HG02678 (cell line): Measurements from ENCODE around the gene LYST.
"Not testable (repeated sequence)": the region's sequence is repeated elsewhere in the genome, so short reads cannot be mapped to it uniquely, and the experiment has no call there.

Experiments used
- ATAC-seq: cut with Tn5 transposase; IDR thresholded peaks from one replicate; pipeline ENCODE4 v1.9.1; 2021; ENCODE audit warnings: mild to moderate bottlenecking, moderate library complexity; ENCODE audit not compliant: unreplicated experiment

Gene LYST

DNA sequence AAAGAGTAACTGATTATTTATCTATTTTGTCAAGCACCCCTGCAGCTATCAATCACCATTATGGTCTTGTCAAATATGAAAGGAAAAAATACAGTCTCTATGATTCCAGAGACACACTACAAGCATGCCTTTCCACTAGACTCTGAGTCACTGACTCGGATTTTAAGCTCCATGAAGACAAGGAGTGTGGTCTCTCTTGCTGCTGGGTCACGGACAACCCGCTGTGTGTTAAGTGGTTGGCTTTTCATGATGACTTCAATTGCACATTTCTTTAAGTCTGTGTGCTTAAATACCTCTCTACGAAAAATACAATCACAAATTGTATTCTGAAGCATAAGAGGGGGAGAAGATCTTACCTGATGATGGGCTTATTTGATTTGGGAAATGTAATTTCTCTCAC lies 203.1 kb downstream of the LYST start:
- ATAC-seq, result no peak

DNA sequence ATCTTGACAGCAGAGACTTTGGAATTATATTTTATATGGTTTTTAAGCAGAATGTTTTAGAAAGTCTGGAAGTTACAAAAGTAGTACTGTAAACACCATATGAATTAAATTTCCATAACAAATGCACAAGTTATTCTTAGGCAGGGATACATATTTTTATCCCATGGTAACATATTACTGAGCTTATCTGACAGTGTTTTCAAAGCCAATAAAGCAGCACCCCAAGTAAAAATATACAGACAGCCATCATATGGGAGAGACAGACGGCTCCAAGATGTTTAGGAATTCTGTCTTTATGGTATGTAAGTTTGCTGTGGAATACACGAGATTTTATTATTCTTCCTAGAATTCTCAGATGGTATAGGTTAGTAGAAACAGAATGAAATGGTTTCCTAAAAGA lies 205.1 kb downstream of the LYST start:
- no peak for ATAC-seq

- ATAC-seq, result no peak
Measured at GRCh38 chr1:235659186-235659771, 207.4 kb downstream of the LYST start.

DNA sequence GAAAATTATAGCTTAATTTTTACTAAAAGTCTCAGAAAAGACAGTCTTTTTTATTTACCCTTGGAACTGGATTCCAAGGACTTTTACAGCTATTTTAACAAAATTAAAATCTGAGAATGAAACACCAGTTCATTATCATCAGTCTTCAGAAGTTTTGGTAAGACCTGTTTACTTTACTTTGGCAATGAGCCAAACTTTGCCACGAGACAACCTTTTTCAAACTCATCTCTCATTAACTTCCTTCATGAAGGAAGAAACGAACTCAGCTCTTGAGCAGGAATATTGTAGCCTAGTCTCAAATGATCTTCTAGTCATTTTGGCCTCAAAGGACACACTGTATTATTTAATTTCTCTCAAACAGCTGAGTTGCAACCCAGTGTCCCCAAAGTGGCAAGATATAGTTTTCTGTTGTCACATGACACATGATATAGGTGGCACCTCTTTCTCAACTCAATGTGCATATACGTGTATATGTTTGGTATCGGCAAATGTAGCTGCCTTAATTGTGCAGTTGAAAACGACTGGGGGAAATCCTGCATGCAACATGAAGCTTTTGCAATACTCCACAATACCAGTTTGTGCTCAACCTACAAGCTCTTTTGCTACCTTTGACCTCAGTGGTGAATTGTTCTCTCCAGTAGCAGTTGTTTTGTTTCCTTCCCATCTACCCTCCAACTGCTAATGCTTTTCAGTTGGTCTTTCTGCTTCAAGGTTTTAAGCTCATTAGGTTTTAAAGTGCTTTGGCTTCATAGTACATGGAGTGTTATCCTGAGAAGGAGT lies 208.8 kb downstream of the LYST start:
- ATAC-seq, result no peak

GRCh38 chr1:235657269-235657668 lies 209.4 kb downstream of the LYST start:
- no peak for ATAC-seq

DNA sequence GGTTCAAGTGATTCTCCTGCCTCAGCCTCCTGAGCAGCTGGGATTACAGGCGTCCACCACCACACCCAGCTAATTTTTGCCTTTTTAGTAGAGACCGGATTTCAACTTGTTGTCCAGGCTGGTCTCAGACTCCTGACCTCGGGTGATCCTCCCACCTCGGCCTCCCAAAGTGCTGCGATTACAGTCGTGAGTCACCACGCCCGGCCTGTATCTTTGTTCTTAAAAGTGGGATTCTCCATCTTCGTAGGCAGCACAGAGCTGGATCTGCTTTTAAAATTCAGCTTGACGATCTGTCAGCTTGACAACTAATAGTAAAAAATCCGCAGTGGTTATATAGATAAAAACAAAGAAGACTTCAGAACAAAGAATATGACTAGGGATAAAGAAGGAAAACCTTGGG lies 214.3 kb downstream of the LYST start:
- no peak for ATAC-seq

- ATAC-seq, result no peak
Measured at GRCh38 chr1:235651170-235651806, 215.4 kb downstream of the LYST start.

DNA sequence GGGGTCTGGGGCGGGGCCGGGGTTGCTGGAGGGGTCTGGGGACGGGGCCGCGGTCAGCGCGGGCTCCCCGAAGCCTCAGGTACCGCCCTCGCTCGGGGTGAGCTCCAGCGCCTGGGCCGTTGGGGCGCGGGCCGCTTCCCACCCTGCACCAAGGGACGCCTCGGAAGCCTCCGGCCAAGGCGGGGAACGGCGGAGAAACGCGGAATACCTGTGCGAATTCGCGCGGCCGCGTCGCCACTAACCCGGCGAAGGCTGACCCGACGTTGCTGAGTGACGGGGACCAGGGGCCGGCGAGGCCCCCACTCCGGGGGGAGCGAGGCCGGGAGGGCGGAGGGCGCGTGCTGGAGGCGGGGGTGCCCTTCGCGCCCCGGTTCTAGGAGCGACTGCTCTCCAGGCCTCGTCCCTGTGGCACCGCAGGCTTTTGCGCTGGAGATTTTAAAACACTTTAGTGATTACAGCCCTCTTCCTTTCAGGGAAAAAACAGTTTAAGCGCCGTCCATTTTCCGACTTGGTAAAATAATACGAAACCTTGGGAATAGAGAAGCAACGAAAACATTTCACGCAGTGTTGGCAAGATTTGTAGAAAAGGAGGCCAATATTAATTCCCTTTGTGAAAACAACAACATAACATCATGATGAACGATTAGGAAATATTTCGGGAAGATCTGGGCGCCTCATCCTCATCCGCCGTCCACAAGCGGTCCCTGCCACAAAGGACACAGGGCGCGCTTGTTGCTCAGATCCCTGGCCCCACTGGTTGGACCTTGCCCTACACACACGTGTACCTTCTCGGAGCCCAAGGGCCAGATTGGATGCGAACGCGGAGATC lies 216.2 kb downstream of the LYST start:
- ATAC-seq, result no peak

GRCh38 chr1:235649368-235650163 lies 217.1 kb downstream of the LYST start, which contains the start of gene GNG4:
Gene GNG4 (minus strand): TSS chr1:235649784. CDS start chr1:235583838, 65,946 bp downstream.
- ATAC-seq, result peak; percentile 48

DNA sequence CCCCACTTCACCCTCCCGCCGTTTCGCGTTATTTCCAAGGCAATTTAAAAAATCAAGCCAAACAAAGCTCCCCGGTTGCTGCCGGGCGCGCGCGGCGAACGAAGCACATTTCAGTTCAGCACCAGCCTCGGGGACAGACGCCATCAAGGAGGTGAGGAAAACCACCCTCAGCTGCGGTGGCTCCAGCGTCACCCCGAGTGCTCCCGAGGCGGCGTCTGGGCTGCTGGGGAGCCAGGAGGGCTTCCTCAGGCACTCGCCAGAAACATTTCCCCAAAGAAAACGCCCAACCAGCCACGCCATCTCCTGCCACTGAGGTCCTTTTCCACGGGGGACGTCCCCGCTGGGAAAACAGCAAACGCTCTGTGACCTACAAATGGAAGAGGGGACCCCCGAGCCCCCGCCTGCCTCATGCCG lies 217.7 kb downstream of the LYST start:
- peak; percentile 57 for ATAC-seq

GRCh38 chr1:235648407-235648907 lies 218.2 kb downstream of the LYST start:
- no peak for ATAC-seq

GRCh38 chr1:235647537-235647936 lies 219.2 kb downstream of the LYST start:
- not testable (repeated sequence) for ATAC-seq

DNA sequence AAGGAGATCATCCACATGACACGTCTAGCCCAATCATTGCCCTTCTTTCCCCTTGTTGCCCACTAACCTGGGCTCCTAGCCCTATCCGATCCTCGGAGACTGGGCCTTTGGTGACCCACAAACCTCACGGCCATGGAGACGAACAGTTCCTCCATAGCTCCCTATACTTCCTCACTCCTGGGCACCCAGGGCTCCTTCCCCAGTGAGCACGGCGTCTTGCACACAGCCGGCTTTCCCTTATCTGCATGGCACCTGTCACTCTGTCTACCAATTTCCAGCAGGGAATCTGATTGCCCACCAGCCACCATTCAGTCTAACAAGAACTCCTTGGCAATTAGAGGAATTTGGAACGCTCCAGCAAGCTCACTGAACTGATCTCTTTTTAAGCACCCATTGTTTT lies 220.2 kb downstream of the LYST start:
- no peak for ATAC-seq

DNA sequence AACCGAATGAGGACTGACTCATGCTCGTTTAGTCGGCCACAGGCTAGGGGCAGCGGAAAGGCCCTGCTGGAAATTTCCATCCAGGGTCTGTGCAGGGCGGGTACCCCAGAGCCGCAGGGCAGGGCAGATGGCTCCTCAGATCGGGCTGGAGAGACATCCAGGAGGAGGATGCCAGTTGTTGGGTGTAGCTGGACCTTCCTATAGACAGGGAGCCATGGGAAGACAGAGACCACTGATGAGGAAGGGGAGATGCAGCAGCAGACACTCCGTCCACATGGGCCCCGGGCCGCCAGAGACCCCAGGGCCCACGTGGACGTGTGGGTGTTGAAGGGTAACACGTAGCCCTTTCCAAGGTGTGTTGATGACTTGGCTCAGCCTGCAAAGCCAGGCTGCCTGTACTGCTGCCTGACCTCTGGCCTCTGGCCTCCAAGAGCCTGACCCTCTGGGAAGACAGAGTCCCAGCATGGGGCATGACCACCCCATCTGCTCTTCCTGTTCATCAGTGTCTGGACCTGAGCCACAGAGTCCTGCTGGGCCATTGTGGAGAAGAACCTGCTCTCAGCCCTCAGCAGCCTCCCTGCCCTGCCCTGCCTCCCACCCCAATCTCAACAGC lies 221.9 kb downstream of the LYST start:
- no peak for ATAC-seq

GRCh38 chr1:235643837-235644692 lies 222.6 kb downstream of the LYST start:
- ATAC-seq, result no peak

- ATAC-seq, result no peak
Measured at GRCh38 chr1:235642943-235643371, 223.7 kb downstream of the LYST start.

DNA sequence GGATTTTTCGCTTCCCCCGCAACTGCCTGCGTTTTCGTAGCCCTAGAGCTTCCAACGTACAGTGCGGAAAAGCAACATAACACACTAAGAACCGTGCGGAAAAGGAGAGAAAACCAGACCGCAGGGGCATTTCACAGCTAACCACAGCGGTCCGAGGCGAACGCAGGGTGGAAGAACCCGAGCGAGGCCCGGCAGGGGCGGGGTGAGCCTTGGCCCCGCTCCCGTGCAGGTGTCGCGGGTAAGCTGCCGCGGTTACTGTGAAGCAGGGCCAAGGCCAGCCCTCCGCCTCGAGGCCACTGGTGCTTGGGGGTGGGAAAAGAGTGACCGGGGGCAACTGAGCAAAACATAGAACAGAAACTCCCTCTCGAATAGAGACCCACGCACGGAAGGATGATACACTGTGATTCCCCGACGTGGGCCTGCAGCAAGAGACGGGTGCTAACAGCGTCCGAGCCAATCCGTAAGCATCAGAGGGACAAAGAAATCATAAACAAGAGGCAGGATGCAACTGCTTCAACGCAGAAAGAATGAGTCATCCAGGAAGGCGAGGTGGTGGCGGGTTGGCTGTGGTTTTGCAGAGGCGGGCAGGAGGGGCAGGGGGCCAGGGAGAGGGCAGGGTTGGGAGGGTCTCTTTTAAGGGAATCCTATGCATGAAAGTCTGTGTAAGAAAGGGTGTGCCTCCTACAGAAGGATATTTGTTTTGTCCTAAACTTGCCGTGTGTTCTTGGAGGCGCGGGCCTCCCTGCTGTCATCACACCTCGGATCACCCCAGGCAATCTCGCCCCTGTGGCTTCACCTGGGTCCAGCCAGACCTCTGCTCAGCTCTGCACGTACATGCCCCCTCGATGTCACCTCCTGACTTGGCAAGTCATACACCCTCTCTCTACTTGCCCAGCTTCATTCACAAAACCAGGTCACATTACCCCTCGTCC lies 224.4 kb downstream of the LYST start:
- peak; percentile 85 for ATAC-seq

- no peak for ATAC-seq
Measured at GRCh38 chr1:235640580-235640979, 226.1 kb downstream of the LYST start.
